ENCODE results near the gene TOE1.
A peak's percentile ranks its signal among the peaks of the same experiment; 100 is the strongest.
"Not testable (repeated sequence)": the region's sequence is repeated elsewhere in the genome, so short reads cannot be mapped to it uniquely, and the experiment has no call there.

The TOE1 gene

DNA sequence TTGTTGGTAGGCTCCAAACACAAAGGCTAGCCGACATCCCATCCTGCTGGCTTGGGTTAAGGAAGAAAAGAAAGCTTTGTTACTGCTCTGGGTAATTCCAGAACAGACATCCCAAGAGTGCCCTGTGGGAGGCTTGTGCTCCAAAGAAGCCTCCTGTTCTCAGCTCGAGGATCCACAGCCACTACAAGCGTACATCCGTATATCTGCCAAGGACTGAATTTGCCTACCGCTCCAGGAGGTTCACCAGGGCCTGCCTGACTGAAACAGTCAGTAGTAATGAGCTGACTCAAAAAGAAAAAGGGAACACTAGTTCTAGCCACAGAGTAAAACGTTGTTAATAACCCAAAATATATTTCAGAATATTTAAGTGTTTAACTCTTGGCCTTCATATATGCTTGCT lies 25.1 kb downstream of the TOE1 start:
- no peaks in the 10 kb centered on the region for H3K27me3 Mint-ChIP-seq
- H3K9me3 Mint-ChIP-seq = no peaks in the 10 kb centered on the region
- H3K27ac Mint-ChIP-seq = no peak overlapping the region
- ATAC-seq (no peak), DNase-seq (no peak)
- no peaks in the 10 kb centered on the region for H3K4me1 Mint-ChIP-seq
- no peak overlapping the region for H3K4me3 Mint-ChIP-seq

DNA sequence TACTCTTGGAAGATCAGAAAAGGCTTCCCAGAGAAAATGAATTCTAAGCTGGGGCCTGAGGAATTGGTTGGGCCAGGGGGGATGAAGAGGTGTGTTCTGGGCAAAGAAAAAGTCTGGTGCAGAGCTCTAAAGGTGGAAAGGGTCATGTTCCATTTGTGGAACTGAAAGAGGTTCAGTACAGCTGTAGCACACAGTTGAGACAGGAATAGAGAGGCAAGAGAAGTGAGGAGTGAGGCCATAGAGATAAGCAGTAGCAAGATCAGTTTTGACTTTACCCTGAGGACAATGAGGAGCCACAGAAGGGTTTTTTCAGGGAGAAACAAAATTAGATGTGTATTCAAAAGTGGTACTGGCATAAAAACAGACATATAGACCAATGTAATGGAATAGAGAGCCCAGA lies 30.6 kb downstream of the TOE1 start:
- ATAC-seq = no peak
- DNase-seq = no peak
- Mint-ChIP-seq H3K9me3 (no peaks in the 10 kb centered on the region), H3K27me3 (no peaks in the 10 kb centered on the region), H3K4me1 (no peaks in the 10 kb centered on the region), H3K27ac (no peak overlapping the region), H3K4me3 (no peak overlapping the region)

DNA sequence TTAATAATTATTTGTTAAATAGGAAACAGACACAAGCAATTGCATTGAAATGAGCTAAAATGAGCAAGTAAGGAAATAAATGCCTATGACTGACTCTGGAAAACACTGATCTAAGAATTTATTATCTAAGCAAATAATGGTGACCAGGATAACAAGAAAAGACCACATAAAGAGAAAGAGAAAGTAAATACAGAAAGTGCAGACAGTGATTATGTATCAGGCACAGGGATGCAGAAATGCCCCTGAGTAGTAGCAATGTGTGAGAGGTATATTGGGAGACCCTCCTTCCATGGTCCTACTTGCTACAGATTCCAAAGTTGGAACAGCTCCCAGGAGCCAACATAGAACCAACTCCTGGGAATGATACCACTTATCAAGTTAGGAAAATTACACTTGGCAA lies 33.6 kb downstream of the TOE1 start:
- no peak overlapping the region for H3K4me3 Mint-ChIP-seq
- H3K27ac Mint-ChIP-seq = peak overlapping the region in 1 of 2 donors; percentile 89
- H3K27me3 Mint-ChIP-seq = no peaks in the 10 kb centered on the region
- no peaks in the 10 kb centered on the region for H3K4me1 Mint-ChIP-seq
- H3K9me3 Mint-ChIP-seq = no peaks in the 10 kb centered on the region
- ATAC-seq = no peak
- no peak for DNase-seq

DNA sequence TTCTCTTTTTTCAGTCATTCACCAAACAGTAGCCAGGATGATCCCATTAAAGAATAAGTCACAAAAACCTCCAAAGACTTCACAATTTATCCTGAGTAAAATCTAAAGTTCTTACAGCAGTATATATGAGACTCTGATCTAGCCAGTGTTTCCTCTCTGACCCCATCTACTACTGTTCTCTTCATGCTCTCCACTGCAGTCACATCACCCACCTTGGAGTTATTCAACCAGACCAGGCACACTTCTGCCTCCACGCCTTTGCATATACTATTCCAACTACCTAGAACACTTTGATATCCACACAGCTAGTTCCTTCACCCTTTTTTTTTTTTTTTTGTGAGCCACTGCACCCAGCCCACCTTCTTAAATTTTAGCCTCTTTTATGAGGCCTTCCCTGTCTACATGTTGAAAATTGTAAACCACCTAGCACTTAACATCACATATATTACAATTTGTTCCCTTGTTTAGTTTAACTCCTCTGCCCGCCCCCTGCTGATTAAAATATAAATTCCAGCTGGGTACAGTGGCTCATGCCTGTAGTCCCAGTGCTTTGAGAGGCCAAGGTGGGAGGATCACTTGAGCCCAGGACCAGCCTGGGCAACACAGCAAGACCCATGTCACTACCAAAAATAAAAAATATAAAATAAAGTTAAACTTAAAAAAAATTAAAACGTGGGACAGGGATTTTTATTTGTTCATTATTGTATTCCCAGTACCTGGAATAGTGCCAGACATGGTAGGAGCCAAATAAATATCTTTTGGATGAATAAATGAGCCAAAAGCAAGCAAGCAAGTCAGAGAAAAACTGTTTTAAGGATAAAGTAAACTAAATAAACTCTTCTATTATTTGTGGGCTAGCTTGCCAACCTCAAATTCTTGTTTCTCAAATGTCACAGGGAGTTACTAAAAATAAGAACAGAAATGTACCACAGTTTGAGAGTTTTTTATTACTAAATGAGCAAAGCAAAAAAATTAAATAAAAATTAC lies 35.4 kb downstream of the TOE1 start:
- Mint-ChIP-seq H3K9me3 (no peaks in the 10 kb centered on the region), H3K4me3 (no peak overlapping the region), H3K27me3 (no peaks in the 10 kb centered on the region), H3K4me1 (no peaks in the 10 kb centered on the region), H3K27ac (no peak overlapping the region)
- DNase-seq (no peak), ATAC-seq (no peak)

DNA sequence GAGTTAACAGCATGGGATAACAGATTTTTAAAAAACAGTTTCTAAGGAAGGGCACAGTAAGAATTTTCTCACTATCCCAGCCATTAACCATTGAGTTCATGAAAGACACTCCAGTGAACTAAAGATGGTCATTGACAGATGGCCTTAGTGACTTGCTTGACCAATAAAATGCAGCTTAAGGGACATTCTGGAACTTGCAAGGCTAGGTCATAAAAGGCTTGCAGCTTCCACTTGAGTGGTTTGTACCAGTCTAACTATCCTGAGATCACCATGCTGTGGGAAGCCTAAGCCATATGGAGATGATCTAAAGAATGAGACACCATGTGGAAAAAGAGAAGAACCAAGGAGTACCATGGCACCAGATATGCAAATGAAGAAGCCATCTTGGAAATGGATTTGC lies 38.2 kb downstream of the TOE1 start:
- Mint-ChIP-seq H3K27ac (no peak overlapping the region), H3K27me3 (no peaks in the 10 kb centered on the region), H3K4me3 (no peak overlapping the region), H3K4me1 (no peaks in the 10 kb centered on the region), H3K9me3 (no peaks in the 10 kb centered on the region)
- no peak for DNase-seq
- no peak for ATAC-seq

DNA sequence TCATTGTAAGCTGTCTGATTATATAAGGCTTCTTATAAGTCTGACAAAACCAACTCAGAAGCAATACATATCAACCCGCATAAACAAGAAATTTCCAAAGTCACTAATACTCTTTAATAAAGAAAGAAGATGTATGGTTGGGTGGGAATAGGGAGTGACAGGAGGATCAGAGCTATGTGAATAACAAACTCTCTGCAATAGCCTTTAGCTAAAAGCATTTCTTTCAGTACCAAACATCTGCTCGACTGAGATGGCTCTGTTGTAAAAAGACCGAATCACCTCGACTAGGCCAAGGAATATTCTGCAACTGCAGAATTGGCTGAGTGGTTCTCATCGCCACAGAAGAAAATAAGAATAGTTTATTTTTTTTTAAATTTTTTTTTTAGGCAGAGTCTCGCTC lies 39.6 kb downstream of the TOE1 start:
- ATAC-seq (no peak), DNase-seq (no peak)
- no peak overlapping the region for H3K27ac Mint-ChIP-seq
- no peaks in the 10 kb centered on the region for H3K4me1 Mint-ChIP-seq
- no peaks in the 10 kb centered on the region for H3K9me3 Mint-ChIP-seq
- H3K27me3 Mint-ChIP-seq = no peaks in the 10 kb centered on the region
- H3K4me3 Mint-ChIP-seq = no peak overlapping the region

DNA sequence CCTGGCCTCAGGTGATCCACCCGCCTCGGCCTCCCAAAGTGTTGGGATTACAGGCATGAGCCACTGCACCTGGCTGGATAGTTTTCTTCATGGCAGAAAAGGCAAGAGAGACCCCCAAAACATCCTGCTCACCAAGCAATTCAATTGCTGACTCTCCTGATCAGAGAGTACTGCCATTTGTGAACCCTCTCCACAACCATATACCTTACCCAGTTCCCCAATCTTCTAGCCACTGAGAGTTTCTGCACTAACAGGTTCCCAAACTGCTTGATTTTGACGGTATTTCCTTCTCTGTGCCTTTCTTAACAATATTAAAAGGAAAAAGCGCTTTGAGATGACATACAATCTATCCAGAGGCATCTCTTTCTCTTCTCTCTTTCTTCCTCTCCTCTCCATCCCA lies 40.2 kb downstream of the TOE1 start:
- no peaks in the 10 kb centered on the region for H3K9me3 Mint-ChIP-seq
- DNase-seq = no peak
- no peak for ATAC-seq
- no peaks in the 10 kb centered on the region for H3K4me1 Mint-ChIP-seq
- H3K4me3 Mint-ChIP-seq = no peak overlapping the region
- H3K27me3 Mint-ChIP-seq = no peaks in the 10 kb centered on the region
- peak overlapping the region in 1 of 2 donors; percentile 79 for H3K27ac Mint-ChIP-seq

DNA sequence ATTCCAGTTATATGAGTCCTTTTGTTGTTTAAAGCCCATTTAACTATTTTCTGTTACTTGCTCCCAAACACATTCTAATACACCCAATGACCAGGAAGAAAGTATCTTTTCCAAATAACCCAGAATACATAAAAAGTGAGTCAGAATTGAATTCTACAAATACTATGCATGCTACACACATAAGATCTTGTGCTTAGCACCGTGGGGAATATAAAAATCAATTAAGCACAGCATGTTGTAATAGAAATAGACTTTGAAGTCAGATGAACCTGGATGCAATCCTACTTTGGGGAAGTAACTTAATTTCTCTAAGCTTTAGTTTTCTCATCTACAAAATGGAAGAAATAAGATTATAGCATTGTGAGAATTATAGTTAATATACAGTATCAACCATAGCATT lies 40.8 kb downstream of the TOE1 start:
- no peak for DNase-seq
- no peaks in the 10 kb centered on the region for H3K4me1 Mint-ChIP-seq
- H3K4me3 Mint-ChIP-seq = no peak overlapping the region
- no peak overlapping the region for H3K27ac Mint-ChIP-seq
- no peak for ATAC-seq
- H3K9me3 Mint-ChIP-seq = no peaks in the 10 kb centered on the region
- H3K27me3 Mint-ChIP-seq = no peaks in the 10 kb centered on the region

DNA sequence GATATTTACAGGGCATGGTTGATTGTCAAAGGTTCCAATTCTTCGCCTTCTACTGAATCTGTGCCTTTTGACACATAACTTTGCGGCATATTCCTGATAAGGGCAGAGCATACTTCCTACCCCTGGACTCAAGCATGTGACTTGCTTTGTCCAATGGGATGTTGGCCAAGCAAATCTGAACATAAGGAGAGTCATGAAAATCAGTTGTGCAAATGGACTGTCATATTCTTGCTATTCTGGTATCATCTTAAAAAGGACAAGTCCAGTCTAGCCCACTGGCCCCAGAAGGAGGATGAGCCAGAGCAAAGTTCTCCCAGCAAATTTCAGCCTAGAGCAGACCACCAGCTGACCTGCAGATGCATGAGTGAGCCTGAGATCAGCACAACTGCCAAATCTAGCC lies 41.3 kb downstream of the TOE1 start:
- Mint-ChIP-seq H3K27ac (no peak overlapping the region), H3K9me3 (no peaks in the 10 kb centered on the region), H3K27me3 (no peaks in the 10 kb centered on the region), H3K4me3 (no peak overlapping the region), H3K4me1 (no peaks in the 10 kb centered on the region)
- no peak for ATAC-seq
- DNase-seq = no peak

DNA sequence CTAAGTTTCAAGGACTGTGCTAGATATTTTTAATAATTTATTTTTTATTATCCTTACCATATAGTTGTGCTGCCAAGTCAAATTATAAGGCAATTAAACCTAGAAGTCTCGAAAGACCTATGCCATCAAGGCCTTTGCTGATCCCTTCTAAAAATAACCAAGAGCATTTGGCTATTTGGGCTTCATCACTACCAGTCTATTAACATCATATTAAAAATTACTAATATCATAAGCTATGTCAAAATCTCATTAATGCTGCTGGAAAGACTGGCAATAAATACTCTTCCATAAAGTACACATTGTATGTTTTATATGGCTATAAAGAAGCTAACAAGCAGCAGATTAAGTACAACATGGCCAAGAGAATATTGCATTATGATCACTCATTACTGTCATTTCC lies 43.2 kb downstream of the TOE1 start:
- Mint-ChIP-seq H3K4me1 (no peaks in the 10 kb centered on the region), H3K27ac (no peak overlapping the region), H3K4me3 (no peak overlapping the region), H3K9me3 (no peaks in the 10 kb centered on the region), H3K27me3 (no peaks in the 10 kb centered on the region)
- ATAC-seq (no peak), DNase-seq (no peak)

DNA sequence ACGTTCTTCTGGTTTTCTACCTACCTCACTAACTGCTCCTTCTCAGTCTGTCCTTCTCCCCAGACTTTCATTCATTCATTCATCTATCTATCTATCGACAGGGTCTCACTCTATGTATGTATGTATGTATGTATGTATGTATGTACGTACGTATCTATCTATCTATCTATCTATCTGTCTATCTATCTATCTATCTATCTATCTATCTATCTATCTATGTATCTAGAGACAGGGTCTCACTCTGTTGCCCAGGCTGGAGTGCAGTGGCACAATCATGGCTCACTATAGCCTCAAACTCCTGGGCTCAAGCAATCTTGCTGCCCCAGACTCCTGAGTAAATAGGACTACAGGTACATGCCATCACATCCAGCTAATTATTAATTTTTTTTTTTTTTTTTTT lies 44.2 kb downstream of the TOE1 start:
- H3K4me3 Mint-ChIP-seq, H3K4me1 Mint-ChIP-seq, H3K27ac Mint-ChIP-seq, H3K9me3 Mint-ChIP-seq, ATAC-seq, H3K27me3 Mint-ChIP-seq, DNase-seq: not testable (repeated sequence)

DNA sequence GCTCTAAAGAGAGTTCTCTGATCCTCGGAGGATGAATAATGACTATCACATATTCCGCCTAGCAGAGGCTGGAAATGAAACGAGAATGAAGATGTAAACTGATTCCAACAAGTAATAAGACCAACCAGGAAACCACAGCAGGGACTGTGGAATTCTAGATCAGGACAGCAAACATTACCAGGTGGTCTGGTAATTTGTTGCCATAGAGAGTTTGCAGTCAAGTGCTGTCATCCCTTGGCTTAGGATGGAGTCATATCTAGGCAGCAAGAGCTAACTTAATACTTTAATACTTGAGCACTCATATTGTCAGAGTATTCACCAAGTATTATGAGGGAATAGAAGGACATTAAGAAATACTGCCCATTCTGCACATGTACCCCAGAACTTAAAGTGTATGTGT lies 45.3 kb downstream of the TOE1 start:
- DNase-seq (no peak), ATAC-seq (no peak)
- no peak overlapping the region for H3K4me3 Mint-ChIP-seq
- no peaks in the 10 kb centered on the region for H3K4me1 Mint-ChIP-seq
- H3K9me3 Mint-ChIP-seq = no peaks in the 10 kb centered on the region
- H3K27ac Mint-ChIP-seq = no peak overlapping the region
- no peaks in the 10 kb centered on the region for H3K27me3 Mint-ChIP-seq

DNA sequence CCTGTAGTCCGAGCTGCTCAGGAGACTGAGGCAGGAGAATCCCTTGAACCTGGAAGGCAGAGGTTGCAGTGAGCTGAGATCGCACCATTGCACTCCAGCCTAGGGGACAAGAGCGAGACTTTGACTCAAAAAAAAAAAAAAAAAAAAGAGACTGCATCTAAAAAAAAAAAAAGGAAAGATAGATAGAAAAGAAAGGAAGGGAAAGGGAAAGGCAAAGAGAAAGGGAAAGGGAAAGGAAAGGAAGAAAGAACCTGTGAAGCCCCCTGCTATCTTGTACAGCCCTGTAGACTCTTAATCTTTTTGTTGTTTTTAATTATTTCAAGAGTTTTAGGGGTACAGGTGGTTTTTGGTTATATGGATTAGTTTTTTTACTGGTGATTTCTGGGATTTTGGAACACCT lies 46.2 kb downstream of the TOE1 start:
- DNase-seq (no peak), ATAC-seq (no peak)
- Mint-ChIP-seq H3K27ac (no peak overlapping the region), H3K9me3 (no peaks in the 10 kb centered on the region), H3K4me1 (no peaks in the 10 kb centered on the region), H3K4me3 (no peak overlapping the region), H3K27me3 (no peaks in the 10 kb centered on the region)
